Parathyroid adenoma (tissue), 2 donors: ENCODE results near the gene DIRAS1.

Experiments used
- H2AFZ ChIP-seq: fragments of 300-600 bp; sonication (generic); one replicate; pipeline ENCODE4 v1.7.0; 2017; ENCODE audit warnings: antibody characterized with exemption, mild to moderate bottlenecking
- H3K27ac ChIP-seq: fragments of 300-600 bp; sonication (generic); one replicate; pipeline ENCODE4 v1.7.0; 2017
- H3K27me3 ChIP-seq: fragments of 300-600 bp; sonication (generic); one replicate; pipeline ENCODE4 v1.7.0; 2017; ENCODE audit warnings: low read length; ENCODE audit not compliant: control insufficient read depth, insufficient read depth
- H3K36me3 ChIP-seq: fragments of 300-600 bp; sonication (generic); one replicate; pipeline ENCODE4 v1.7.0; 2017; ENCODE audit warnings: low read length; ENCODE audit not compliant: control insufficient read depth, insufficient read depth
- H3K4me1 ChIP-seq: fragments of 300-600 bp; sonication (generic); one replicate; pipeline ENCODE4 v1.7.0; 2017; ENCODE audit warnings: control low read depth
- H3K4me2 ChIP-seq: fragments of 300-600 bp; sonication (generic); one replicate; pipeline ENCODE4 v1.7.0; 2017; ENCODE audit warnings: low read length
- H3K4me3 ChIP-seq: fragments of 300-600 bp; sonication (generic); one replicate; pipeline ENCODE4 v1.7.0; 2017; ENCODE audit warnings: low read depth, low read length
- H3K79me2 ChIP-seq: fragments of 300-600 bp; sonication (generic); one replicate; pipeline ENCODE4 v1.7.0; 2017; ENCODE audit warnings: control low read depth
- H3K9ac ChIP-seq: fragments of 300-600 bp; sonication (generic); one replicate; pipeline ENCODE4 v1.7.0; 2017; ENCODE audit warnings: mild to moderate bottlenecking
- H3K9me3 ChIP-seq: fragments of 300-600 bp; sonication (generic); one replicate; pipeline ENCODE4 v1.7.0; 2017; ENCODE audit warnings: low read length; ENCODE audit not compliant: control insufficient read depth
- TF ChIP-seq, protein P1 (sequence below): fragments of 300-600 bp; sonication (generic); IDR thresholded peaks from one replicate; pipeline ENCODE4 v1.7.0; 2017; ENCODE audit warnings: antibody characterized with exemption, mild to moderate bottlenecking
- donor health status: primary hyperparathyroidism.

The DIRAS1 gene

DNA sequence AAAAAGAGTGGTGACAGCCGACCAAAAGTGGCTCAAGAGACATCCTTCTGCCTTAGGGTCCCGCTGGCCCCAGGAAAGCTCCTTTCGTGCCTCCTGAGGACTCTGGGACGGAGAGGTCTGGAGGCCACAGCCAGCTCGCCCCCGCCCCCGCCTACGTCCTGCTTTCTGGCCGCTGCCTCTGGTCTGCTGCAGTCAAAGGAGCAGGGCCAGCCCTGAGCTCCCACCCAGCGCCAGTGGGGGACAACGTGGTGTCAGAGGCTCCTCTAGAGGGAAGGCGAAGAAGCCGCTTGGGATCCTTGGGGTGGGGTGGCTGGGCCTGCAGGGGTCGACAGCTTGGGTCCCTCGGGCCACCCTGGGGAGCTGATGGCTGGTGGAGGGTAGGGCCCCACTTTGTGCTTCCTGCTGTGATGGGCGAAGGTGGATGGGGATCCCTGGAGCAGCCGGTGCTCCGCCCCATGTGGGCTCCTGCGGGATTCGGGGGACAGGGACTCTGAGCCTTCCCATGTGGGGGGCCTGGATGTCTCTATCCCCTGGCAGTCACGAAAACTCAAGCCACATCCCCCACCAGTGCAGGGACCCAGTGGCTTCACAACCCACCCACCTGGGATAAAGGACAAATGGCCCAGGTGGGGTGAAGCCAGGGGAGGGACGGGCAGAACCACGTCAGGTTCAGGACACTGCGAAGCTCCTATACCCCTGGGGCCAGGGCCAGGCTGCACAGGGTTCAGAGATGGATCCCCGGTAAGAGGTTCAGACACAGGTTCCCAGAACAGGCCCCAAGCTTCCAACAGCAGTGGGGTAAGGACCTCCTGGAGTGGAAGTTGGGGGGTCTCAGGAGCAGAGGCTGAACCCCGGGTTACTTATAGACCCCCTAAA, 9.0 kb upstream of the DIRAS1 start:
- H3K79me2 ChIP-seq = no peaks in the 10 kb centered on the region
- H3K4me1 ChIP-seq = peaks cover 2% of the 10 kb centered on the region
- H3K4me3 ChIP-seq = no peak overlapping the region
- no peak overlapping the region for H3K27ac ChIP-seq
- TF ChIP-seq, protein P1, sequence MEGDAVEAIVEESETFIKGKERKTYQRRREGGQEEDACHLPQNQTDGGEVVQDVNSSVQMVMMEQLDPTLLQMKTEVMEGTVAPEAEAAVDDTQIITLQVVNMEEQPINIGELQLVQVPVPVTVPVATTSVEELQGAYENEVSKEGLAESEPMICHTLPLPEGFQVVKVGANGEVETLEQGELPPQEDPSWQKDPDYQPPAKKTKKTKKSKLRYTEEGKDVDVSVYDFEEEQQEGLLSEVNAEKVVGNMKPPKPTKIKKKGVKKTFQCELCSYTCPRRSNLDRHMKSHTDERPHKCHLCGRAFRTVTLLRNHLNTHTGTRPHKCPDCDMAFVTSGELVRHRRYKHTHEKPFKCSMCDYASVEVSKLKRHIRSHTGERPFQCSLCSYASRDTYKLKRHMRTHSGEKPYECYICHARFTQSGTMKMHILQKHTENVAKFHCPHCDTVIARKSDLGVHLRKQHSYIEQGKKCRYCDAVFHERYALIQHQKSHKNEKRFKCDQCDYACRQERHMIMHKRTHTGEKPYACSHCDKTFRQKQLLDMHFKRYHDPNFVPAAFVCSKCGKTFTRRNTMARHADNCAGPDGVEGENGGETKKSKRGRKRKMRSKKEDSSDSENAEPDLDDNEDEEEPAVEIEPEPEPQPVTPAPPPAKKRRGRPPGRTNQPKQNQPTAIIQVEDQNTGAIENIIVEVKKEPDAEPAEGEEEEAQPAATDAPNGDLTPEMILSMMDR = no peak
- no peak overlapping the region for H3K4me2 ChIP-seq
- no peaks in the 10 kb centered on the region for H3K36me3 ChIP-seq
- no peaks in the 10 kb centered on the region for H3K27me3 ChIP-seq
- H3K9ac ChIP-seq = no peak overlapping the region
- no peaks in the 10 kb centered on the region for H3K9me3 ChIP-seq
- H2AFZ ChIP-seq = no peak overlapping the region

DNA sequence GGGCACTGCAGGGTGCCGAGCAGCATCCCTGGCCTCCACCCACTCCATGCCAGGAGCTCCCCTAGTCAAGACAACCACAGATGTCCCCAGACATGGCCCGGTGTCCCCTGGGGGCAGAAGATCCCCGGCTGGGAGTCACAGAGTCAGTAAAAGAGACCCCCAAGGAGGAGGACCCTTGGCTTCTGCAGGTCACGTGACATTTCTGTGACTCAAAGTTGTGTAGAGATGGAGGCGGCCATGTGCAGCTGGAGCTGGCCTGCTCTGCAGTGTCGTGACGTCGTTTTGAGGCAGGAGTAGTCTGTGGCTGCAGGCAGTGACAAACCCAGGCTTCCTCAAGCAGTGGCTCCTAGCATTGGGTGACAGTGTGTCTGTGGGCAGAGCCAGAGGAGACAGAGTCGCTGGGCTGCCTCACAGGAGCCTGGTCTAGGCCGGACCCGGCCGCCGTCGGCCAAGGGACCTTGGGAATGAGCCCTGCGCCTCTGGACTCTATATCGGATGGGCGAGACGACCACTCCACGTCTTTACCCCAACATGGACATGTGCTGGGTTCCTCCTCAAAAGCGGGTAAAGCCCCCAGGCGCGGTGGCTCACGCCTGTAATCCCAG, 7.7 kb upstream of the DIRAS1 start:
- H3K36me3 ChIP-seq = no peaks in the 10 kb centered on the region

DNA sequence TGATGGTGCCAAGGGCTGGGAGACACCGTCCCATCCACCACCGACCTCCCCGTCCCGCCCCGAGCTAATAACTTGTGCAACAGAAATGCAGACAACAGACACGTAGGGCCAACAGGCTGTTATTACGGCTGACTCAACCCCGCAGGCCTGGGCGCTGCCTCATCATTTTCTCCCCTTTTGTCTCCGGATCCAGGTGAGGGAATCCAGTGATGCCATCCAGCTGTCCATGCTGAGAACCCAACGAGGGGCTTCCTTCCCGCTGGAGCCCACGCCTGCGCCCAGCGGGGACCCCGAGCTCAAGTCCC, 6.4 kb upstream of the DIRAS1 start:
- Histone ChIP-seq H3K4me1 (peaks cover 10% of the 10 kb centered on the region), H3K4me2 (no peak overlapping the region), H3K9ac (no peak overlapping the region), H3K4me3 (no peak overlapping the region), H3K79me2 (no peaks in the 10 kb centered on the region), H3K27me3 (no peaks in the 10 kb centered on the region), H3K9me3 (no peaks in the 10 kb centered on the region), H2AFZ (no peak overlapping the region), H3K36me3 (no peaks in the 10 kb centered on the region), H3K27ac (no peak overlapping the region)
- TF ChIP-seq, protein P1 = no peak

More for the DNA sequence above, 7.7 kb upstream of the DIRAS1 start:
- Histone ChIP-seq H3K27ac (no peak overlapping the region), H2AFZ (no peak overlapping the region), H3K9me3 (no peaks in the 10 kb centered on the region), H3K4me3 (no peak overlapping the region), H3K27me3 (no peaks in the 10 kb centered on the region), H3K79me2 (no peaks in the 10 kb centered on the region), H3K4me1 (peaks cover 2% of the 10 kb centered on the region), H3K4me2 (no peak overlapping the region), H3K9ac (no peak overlapping the region)
- TF ChIP-seq, protein P1 = no peak

DNA sequence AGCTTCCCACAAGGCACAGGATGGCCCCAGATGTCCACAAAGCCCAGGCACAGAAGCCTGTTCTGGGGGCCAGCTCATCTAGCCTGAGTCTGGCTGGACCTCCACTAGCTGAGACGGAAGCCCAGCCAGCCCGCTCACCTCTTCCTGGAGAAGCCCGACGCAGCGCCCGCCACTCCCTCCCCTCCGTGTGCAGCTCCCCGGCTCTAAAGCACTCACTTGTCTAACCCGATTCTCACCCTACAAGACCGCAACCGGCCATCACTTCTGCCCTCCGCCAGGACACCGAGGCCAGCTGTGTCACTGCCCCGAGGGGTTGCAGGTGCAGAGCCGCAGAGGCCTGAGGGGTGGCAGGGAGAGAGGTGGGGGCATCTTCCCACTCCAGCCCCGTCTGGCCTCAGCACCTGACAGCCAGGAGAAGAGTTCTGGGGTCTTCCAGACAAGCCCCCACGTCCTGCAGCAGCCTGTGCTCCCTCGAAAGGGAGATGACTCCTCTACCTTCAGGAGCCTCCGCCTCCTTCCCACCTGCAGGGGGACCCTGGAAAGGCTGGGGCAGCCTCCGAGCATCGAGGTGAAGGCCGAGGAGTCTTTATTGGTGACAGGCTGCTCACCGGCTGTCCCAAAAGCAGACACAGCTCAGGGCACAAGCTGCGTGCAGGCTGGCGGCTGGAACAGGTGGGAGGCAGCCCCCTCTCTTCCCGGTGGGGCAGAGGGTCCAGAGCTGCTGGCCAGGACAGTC, 5.9 kb upstream of the DIRAS1 start:
- H3K4me2 ChIP-seq = no peak overlapping the region
- H3K4me3 ChIP-seq = no peak overlapping the region
- no peaks in the 10 kb centered on the region for H3K36me3 ChIP-seq
- no peaks in the 10 kb centered on the region for H3K9me3 ChIP-seq
- TF ChIP-seq, protein P1 = no peak
- no peak overlapping the region for H2AFZ ChIP-seq
- peaks cover 10% of the 10 kb centered on the region for H3K4me1 ChIP-seq
- H3K79me2 ChIP-seq = no peaks in the 10 kb centered on the region
- no peak overlapping the region for H3K27ac ChIP-seq
- H3K27me3 ChIP-seq = no peaks in the 10 kb centered on the region
- H3K9ac ChIP-seq = no peak overlapping the region
